ENCODE results near the gene BPTF.
"Not testable (repeated sequence)": the region's sequence is repeated elsewhere in the genome, so short reads cannot be mapped to it uniquely, and the experiment has no call there.

BPTF gene

GRCh38 chr17:67891481-67892119 lies 66.3 kb downstream of the BPTF start:
- peak; percentile 61 for DNase-seq (ENCODE audit: low spot score)

- DNase-seq (ENCODE audit: low spot score): no peak
Observed at GRCh38 chr17:67902511-67903231, 77.4 kb downstream of the BPTF start.

- not testable (repeated sequence) for DNase-seq (ENCODE audit: low spot score)
Observed at GRCh38 chr17:67905298-67905697, 80.0 kb downstream of the BPTF start.

- not testable (repeated sequence) for DNase-seq (ENCODE audit: low spot score)
Observed at GRCh38 chr17:67910117-67910803, 85.0 kb downstream of the BPTF start.

- DNase-seq (ENCODE audit: low spot score): no peak
Observed at GRCh38 chr17:67911059-67911782, 85.9 kb downstream of the BPTF start.

- DNase-seq (ENCODE audit: low spot score): no peak
Observed at GRCh38 chr17:67912088-67912487, 86.8 kb downstream of the BPTF start.

GRCh38 chr17:67912656-67913055 lies 87.4 kb downstream of the BPTF start:
- no peak for DNase-seq (ENCODE audit: low spot score)

- DNase-seq (ENCODE audit: low spot score): no peak
Observed at GRCh38 chr17:67920212-67920611, 94.9 kb downstream of the BPTF start.

- no peak for DNase-seq (ENCODE audit: low spot score)
Observed at GRCh38 chr17:67922503-67922902, 97.2 kb downstream of the BPTF start.

- DNase-seq (ENCODE audit: low spot score): not testable (repeated sequence)
Observed at GRCh38 chr17:67928842-67929241, 103.5 kb downstream of the BPTF start.

- DNase-seq (ENCODE audit: low spot score): no peak
Observed at GRCh38 chr17:67931227-67931626, 105.9 kb downstream of the BPTF start.

- no peak for DNase-seq (ENCODE audit: low spot score)
Observed at GRCh38 chr17:67942810-67943209, 117.5 kb downstream of the BPTF start.

- no peak for DNase-seq (ENCODE audit: low spot score)
Observed at GRCh38 chr17:67944035-67944434, 118.7 kb downstream of the BPTF start.

- DNase-seq (ENCODE audit: low spot score): no peak
Observed at GRCh38 chr17:67946513-67946912, 121.2 kb downstream of the BPTF start.

GRCh38 chr17:67947325-67947813 lies 122.1 kb downstream of the BPTF start:
- no peak for DNase-seq (ENCODE audit: low spot score)

GRCh38 chr17:67950945-67951344 lies 125.6 kb downstream of the BPTF start:
- no peak for DNase-seq (ENCODE audit: low spot score)

- no peak for DNase-seq (ENCODE audit: low spot score)
Observed at GRCh38 chr17:67959510-67959909, 134.2 kb downstream of the BPTF start.

- not testable (repeated sequence) for DNase-seq (ENCODE audit: low spot score)
Observed at GRCh38 chr17:67960276-67960675, 135.0 kb downstream of the BPTF start.

GRCh38 chr17:67962156-67962555 lies 136.9 kb downstream of the BPTF start:
- not testable (repeated sequence) for DNase-seq (ENCODE audit: low spot score)

- DNase-seq (ENCODE audit: low spot score): peak; percentile 70
Observed at GRCh38 chr17:67963145-67963572, 137.9 kb downstream of the BPTF start.

- DNase-seq (ENCODE audit: low spot score): no peak
Observed at GRCh38 chr17:67970783-67971182, 145.5 kb downstream of the BPTF start.

GRCh38 chr17:67974185-67974584 lies 148.9 kb downstream of the BPTF start:
- no peak for DNase-seq (ENCODE audit: low spot score)

Measured in SK-N-DZ (cell line).